Measurements from ENCODE around the gene PCBP3.
"Not testable (repeated sequence)": the region's sequence is repeated elsewhere in the genome, so short reads cannot be mapped to it uniquely, and the experiment has no call there.

The PCBP3 gene

DNA sequence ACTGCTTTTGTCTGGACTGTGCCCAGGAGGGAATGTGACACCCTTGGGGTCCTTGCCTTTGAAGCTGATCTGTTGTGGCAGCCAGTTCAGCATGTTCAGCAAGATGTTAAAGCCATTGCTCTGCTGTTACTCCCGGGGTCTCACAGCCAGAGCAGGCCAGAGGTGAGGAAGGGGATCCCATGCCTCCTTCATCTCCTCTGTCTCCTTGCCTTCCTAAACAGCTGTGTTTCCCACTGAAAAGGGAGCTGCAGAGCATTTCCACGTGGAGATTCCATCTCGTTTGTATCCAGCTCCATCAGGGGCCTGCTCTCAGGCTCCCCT is 202.2 kb downstream of the PCBP3 start:
- no peak for DNase-seq (ENCODE audit: low spot score)

DNA sequence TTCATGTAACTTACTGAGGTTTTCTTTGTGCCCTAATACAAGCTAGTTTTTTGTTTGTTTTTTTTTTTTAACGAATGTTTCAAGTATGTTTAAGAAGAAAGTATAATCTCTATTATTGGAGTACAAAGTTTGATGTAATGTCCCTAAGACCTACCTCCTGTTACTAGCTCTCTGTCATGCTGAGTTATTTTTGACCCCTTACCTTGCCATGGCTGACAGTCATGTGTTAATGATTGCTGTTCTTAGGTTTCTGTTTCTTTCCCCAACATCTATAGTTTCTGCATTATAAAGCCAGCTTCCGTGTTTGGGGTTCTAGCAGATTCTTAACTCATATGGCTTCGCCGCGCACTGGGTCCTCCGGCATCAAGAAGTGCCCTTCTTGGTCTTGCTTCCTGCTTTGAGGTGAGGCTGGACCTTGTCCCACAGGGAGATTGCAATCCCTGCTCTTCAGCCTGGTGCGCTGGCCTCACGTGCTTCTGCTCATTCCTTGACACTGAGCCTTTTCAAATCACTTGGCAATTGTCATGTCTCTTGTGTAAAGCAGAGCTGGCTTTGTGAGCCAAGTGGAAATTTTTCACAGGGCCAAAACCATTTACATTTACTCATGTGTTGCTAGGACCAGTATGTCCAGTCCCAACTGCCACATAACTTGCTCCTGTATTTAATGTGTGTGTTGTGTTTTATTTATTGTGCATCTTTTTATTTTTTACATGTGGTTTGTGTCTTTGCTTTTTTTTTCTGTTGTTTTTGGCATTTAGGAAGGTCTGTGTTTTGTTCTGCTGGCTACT is 203.0 kb downstream of the PCBP3 start:
- no peak for DNase-seq (ENCODE audit: low spot score)

DNA sequence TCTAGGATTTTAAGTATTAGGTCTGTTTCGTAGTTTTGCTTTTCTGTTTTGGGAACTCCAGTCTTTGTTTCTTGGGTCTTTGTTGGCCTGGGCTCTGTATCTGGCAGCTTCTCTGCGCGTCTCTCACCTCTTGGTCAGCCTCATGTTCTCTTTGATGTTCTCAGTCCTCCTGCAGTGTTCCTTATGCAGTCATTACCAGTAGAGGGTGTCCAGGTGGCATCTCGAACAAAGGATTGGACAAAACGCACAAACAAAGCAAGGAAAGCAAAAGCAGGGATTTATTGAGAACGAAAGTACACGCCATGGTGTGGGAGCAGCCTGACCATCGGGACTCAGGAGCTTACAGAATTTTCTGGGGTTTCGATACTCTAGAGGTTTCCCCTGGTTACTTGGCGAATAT is 204.3 kb downstream of the PCBP3 start:
- DNase-seq (ENCODE audit: low spot score) = no peak

- no peak for DNase-seq (ENCODE audit: low spot score)
Observed at GRCh38 chr21:45848331-45848730, 204.8 kb downstream of the PCBP3 start.

GRCh38 chr21:45848805-45849204 is 205.3 kb downstream of the PCBP3 start:
- no peak for DNase-seq (ENCODE audit: low spot score)

- no peak for DNase-seq (ENCODE audit: low spot score)
Observed at GRCh38 chr21:45849651-45850050, 206.1 kb downstream of the PCBP3 start.

DNA sequence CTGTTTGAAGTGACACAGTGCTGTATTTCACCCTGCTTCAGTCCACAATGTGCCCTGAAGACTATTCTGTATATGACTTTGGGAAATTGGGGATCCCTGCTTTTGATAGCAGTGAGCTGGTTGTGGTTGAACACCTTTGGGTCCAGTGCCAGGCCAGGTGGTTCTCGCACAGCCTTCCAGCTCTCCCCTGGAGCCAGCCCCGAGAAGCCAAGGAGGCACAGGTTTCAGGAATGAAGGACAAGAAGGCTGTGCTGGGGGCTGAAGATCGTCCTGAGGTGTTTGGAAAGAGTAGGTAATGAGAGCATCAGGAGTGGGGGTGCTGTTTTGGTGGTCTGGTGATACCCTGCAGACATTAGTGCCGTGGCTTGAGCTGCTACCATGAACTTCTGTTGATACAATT is 206.7 kb downstream of the PCBP3 start:
- DNase-seq (ENCODE audit: low spot score) = no peak

- not testable (repeated sequence) for DNase-seq (ENCODE audit: low spot score)
Observed at GRCh38 chr21:45852386-45852785, 208.9 kb downstream of the PCBP3 start.

DNA sequence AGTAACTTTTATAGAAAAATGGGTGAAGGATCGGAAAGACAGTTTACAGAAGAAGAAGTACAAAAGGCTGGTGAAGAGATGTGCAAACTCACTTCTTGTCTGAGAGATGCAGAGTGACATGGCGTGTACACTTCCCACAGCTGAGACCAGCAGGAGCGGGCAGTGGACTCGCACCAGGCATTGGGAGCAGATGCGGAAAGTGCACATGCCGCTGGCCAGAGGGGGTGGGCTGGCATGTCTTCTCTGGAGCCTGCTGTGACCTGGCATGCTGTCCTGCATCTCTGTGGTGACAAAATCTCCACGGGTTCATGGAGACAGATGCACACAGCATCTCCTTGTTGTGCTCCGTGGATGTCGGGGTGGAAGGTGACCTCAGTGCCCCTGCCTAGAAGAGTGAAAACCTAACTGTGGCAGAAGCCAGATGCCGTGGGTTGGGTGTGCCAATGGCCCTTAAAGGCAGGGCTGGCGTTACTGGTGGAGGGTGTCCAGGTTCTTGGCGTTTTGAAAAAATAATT is 209.4 kb downstream of the PCBP3 start:
- DNase-seq (ENCODE audit: low spot score) = no peak

DNA sequence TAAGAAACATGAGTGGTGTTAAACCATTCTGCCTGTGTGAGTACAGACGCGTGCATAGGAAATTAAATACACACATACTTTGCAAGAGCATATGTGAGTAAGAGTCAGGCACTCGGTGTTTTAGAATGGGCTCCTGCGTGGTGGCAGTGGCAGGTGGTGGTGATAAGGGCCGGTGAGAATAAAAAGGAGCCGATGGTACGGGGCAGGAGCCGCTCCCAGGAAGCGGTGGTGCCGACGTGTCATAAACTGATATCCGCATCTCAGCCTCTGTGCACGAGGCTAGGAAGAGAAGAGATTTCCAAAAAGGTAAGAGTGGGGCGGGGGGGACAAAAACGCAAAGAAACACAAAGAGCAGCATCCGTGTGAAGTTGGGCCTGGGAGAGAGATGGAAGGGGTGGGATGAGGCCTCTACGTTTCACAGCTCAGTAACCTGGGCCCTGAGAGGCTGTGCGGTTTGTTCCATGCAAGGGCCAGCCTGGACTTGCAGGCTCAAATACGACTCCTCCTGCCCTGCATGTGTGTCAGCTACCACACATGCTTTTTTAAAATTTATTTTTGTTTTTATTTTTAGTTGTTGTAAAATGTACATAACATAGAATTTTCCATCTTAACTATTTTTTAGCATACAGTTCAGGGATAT is 210.3 kb downstream of the PCBP3 start:
- DNase-seq (ENCODE audit: low spot score) = no peak

- DNase-seq (ENCODE audit: low spot score) = no peak
Observed at GRCh38 chr21:45854690-45855247, 211.2 kb downstream of the PCBP3 start.

GRCh38 chr21:45855248-45855811 is 211.8 kb downstream of the PCBP3 start:
- no peak for DNase-seq (ENCODE audit: low spot score)

DNA sequence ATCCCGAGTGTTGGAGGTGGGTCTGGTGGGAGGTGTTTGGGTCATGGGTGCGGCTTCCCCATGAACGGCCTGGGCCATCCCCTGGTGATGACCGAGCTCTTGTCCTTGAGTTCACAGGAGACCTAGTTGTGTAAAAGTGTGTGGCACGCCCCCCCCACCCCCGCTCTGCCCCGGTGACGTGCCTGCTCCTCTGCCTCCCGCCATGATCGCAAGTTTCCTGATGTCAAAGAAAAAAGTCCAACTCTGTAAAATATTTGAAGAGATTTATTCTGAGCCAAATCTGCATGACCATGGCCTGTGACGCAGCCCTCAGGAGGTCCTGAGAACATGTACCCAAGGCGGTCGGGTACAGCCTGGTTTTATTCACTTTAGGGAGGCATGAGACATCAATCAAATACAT is 212.9 kb downstream of the PCBP3 start:
- no peak for DNase-seq (ENCODE audit: low spot score)

DNA sequence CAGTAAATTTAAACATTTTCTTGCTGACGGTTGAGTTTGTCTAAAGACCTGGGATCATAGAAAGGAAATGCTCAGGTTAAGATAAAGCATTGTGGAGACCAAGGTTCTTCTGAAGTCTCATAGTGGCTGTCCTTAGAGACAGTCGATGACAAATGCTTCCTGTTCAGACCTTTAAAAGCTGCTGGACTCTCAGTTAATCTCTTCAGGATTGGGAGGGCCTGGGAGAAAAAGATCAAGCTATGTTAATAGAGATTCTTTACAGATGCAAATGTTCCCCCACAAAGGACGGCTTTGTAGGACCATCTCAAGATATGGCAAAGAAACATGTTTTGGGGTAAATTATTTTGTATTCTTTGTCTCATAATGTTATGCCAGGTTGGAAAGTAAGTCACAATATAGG is 213.4 kb downstream of the PCBP3 start:
- DNase-seq (ENCODE audit: low spot score) = no peak

GRCh38 chr21:45857761-45858160 is 214.2 kb downstream of the PCBP3 start:
- no peak for DNase-seq (ENCODE audit: low spot score)

DNA sequence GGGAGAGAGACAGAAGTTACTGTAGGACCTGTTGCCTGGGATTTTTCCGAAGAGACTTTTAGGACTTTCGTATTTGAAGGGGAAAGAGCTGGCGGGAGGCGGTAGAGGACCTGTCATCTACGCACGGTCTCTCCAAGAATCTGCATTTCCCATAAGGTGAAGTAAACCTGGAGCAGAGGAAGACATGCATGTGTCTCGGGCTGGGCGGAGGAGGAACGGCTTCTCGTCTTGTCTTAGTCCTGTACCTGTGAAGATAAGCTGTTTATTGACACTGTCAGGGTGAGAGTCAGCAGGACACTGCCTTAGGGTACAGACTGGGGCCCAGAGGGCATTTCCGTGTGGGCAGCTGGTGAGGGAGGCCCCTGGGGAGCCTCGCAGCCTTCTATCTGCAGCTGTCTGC is 214.7 kb downstream of the PCBP3 start:
- DNase-seq (ENCODE audit: low spot score) = no peak

GRCh38 chr21:45859041-45859761 is 215.7 kb downstream of the PCBP3 start:
- DNase-seq (ENCODE audit: low spot score) = no peak

GRCh38 chr21:45859762-45860357 is 216.3 kb downstream of the PCBP3 start:
- no peak for DNase-seq (ENCODE audit: low spot score)

GRCh38 chr21:45860493-45861155 is 217.1 kb downstream of the PCBP3 start:
- DNase-seq (ENCODE audit: low spot score) = no peak

GRCh38 chr21:45861156-45861870 is 217.8 kb downstream of the PCBP3 start:
- no peak for DNase-seq (ENCODE audit: low spot score)

All from hepatic stellate cell (primary cell).